HG03103 (cell line): Measurements from ENCODE around the gene RBSN.
"Not testable (repeated sequence)": the region's sequence is repeated elsewhere in the genome, so short reads cannot be mapped to it uniquely, and the experiment has no call there.

Experiments used
- ATAC-seq: cut with Tn5 transposase; IDR thresholded peaks from one replicate; pipeline ENCODE4 v1.9.1; 2021; ENCODE audit warnings: low read depth; ENCODE audit not compliant: unreplicated experiment

RBSN gene

GRCh38 chr3:15098503-15099363 is at the start of gene RBSN:
Gene RBSN, minus strand, starts transcription at chr3:15099148. Its CDS starts 3,028 bp downstream, at chr3:15096120.
- ATAC-seq, result peak; percentile 83

DNA sequence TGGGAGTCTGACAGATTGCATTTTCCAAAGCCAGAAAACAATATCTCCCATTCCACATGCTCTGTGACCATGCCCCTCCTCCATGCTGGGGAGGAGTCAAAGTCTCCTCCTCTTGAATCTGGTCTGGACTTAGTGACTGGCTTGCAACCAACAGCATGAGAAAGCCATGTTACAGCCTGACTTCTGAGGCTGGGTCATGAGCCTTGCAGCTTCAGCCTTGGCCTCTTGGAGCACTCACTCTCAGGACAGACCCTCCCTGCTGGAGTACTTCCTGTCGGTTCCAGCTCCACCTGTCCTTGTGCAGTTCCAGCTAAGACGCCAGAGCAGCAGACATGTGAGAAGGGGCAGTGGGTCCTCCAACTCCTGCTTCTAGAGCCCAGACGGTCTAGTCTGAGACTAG is 49.7 kb upstream of the RBSN start:
- no peak for ATAC-seq

GRCh38 chr3:15136885-15137284 is 37.9 kb upstream of the RBSN start:
- ATAC-seq, result not testable (repeated sequence)

GRCh38 chr3:15134968-15135367 is 36.0 kb upstream of the RBSN start:
- ATAC-seq, result not testable (repeated sequence)

- not testable (repeated sequence) for ATAC-seq
Measured at GRCh38 chr3:15128403-15128802, 29.5 kb upstream of the RBSN start.

DNA sequence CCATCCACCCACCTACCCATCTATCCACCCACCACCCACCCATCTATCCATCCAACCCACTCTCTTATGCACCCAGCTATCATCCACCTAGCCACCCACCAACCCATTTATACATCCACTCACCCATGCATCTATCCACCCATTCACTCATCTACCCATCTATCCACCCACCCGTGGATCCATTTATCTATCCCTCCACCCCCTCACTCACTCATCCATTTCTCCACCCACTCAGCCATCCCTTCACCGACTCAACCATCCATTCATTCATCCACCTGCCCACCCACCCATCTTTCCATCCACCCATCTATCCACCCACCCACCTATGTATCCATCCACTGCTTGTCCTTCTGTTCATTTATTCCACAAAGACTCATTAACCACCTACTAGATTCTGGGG is 28.0 kb upstream of the RBSN start:
- ATAC-seq, result not testable (repeated sequence)

DNA sequence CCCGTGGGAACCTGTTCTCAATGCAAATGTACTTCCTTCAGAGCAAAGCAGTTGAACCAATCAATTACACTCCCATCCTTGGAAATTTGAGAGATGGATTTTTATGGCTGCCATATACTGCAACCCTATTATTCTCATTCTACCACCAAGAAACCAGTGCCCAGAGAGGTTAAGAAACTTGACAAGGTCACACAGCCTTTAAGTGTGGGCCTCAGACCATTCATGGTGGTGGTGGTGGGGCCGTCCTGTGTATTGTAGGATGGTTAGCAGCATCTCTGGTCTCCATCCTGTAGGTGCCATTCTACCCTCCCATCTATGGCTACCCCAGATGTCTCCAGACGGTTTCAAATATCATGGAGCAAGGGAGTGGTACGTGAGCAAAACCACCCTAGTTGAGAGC is 23.4 kb upstream of the RBSN start:
- no peak for ATAC-seq

DNA sequence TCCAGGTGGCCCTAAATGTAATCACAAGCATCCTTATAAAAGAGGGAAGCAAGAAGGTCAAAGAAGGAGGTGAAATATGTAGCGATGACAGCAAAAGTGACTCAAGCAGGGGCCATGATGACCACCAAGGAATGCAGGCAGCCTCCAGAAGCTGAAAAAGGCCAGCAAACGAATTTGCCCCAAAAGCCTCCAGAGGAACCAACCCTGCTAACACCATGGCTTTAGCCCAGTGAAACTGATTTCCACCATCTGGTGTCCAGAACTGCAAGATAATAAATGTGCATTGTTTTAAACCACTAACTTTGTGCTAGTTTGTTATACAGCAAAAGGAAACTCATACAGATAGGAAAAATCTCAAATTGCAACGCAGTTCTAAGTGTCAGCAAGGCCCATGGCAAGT is 23.0 kb upstream of the RBSN start:
- ATAC-seq, result no peak

GRCh38 chr3:15120986-15121385 is 22.0 kb upstream of the RBSN start:
- no peak for ATAC-seq

GRCh38 chr3:15117011-15117410 is 18.1 kb upstream of the RBSN start:
- ATAC-seq, result no peak

GRCh38 chr3:15116032-15116669 is 17.2 kb upstream of the RBSN start:
- ATAC-seq, result no peak

- no peak for ATAC-seq
Measured at GRCh38 chr3:15114466-15115358, 15.8 kb upstream of the RBSN start.

GRCh38 chr3:15113884-15114283 is 14.9 kb upstream of the RBSN start:
- no peak for ATAC-seq

DNA sequence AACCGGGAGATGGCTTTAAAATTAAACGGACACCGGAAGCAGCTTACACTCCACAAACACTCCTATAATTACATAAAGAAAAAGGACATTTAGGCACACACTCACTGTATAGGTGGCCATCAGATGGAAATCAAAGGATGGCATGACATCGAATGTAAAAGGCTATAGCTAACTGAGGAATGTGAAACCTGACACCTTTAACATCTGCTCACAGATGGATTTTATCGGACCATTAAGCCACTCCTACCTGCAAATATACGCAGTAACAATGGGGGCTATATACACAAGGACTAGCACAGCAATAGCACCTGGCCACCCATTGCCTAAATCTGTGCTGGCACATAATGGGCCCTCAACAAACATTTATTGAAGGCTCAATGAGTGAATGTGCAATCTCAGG is 14.5 kb upstream of the RBSN start:
- no peak for ATAC-seq

DNA sequence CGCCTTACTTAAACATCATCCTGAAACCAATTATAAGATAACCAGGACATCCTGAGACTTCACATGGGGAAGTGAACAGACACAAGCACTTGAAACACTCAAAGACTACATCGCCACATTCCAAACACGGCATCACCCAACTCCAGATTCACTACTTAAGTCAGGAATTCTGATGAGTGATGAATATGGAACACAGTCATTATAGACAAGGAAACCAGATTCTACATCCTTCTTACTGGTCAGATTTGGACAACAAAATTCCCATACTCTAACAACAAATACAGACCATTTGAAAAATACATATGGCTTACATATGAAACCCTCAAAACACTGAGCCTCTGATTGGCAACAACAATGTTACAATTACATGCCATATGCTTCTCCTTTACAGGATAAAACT is 13.1 kb upstream of the RBSN start:
- ATAC-seq, result no peak

GRCh38 chr3:15110206-15110605 is 11.3 kb upstream of the RBSN start:
- no peak for ATAC-seq

- ATAC-seq, result no peak
Measured at GRCh38 chr3:15108869-15109268, 9.9 kb upstream of the RBSN start.

GRCh38 chr3:15108082-15108545 is 9.2 kb upstream of the RBSN start:
- peak; percentile 76 for ATAC-seq

GRCh38 chr3:15107075-15107947 is 8.4 kb upstream of the RBSN start:
- no peak for ATAC-seq

DNA sequence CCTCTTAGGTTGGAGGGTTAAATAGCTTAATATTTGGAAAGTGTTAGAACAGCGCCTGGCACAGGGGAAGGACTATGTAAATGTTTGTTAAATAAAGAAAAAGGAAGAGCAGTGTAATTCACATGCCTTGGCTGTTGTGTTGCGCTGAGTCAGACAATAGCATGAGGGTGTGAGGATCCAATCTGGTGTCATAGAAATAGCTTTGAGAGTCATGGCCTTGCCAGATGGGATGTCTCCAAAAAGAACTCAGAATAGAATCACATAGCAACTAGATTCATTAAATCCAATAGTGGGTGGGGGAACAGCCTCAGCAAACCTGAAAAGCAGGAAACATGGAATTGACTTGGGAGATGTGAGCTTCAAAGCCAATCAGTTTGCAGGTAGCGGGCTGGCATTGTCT is 3.9 kb upstream of the RBSN start:
- no peak for ATAC-seq
